ENCODE data around the gene PLB1.

DNA sequence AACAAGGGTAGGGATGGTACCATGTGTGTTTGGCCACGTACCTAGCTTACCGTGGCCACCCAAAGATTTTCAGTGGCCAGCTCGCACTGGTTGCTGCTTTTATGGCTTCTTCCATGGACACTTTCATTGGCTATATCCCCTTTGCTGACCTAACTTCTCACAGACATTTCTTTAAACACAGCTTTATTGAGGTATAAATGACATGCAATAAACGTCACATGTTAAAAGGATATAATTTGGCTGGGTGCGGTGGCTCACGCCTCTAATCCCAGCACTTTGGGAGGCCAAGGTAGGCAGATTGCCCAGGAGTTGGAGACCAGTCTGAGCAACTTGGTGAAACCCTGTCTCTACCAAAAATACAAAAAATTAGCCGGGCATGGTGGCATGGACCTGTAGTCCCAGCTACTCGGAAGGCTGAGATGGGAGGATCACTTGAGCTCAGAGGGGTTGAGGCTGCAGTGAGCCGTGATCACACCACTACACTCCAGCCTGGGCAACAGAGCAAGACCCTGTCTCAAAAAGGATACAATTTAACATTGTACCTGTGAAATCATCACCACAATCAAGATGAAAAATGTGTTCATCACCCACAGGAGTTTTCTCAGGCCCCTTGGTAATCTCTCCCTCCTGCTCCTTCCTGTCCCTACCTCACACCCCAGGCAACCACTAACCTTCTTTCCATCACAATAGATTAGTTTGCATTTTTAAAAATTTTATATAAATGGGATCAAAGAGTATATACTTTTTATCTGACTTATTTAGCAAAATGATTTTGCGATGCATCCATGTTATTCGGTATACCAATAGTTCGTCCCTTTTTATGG lies 127.9 kb downstream of the PLB1 start:
- TF ChIP-seq, protein P1, sequence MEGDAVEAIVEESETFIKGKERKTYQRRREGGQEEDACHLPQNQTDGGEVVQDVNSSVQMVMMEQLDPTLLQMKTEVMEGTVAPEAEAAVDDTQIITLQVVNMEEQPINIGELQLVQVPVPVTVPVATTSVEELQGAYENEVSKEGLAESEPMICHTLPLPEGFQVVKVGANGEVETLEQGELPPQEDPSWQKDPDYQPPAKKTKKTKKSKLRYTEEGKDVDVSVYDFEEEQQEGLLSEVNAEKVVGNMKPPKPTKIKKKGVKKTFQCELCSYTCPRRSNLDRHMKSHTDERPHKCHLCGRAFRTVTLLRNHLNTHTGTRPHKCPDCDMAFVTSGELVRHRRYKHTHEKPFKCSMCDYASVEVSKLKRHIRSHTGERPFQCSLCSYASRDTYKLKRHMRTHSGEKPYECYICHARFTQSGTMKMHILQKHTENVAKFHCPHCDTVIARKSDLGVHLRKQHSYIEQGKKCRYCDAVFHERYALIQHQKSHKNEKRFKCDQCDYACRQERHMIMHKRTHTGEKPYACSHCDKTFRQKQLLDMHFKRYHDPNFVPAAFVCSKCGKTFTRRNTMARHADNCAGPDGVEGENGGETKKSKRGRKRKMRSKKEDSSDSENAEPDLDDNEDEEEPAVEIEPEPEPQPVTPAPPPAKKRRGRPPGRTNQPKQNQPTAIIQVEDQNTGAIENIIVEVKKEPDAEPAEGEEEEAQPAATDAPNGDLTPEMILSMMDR (conservative IDR thresholded peaks at IDR 0.05; ENCODE audit: low read length), result no peak
- no peak for TF ChIP-seq EZH2phosphoT487 (IDR thresholded peaks at IDR 0.05; ENCODE audit: borderline replicate concordance, low read depth, low read length)
